Panc1 (cell line): ENCODE results near the gene ULK3. TPM values are rescaled to one million over a fixed set of nuclear protein-coding genes. Genes with fewer than 3 reads are reported as not detected.

ENCODE experiments used
- ATAC-seq: fragments of 200-7000 bp; cut with Tn5 transposase; 2 replicates; pipeline ENCODE4 v1.9.1; 2020; ENCODE audit warnings: mild to moderate bottlenecking, moderate library complexity
- BruUV-seq: library from RNA; stranded (reverse); fragments of 400-500 nt; replicated peaks from 2 replicates; lab custom pipeline; 2021; lab: Mats Ljungman, UMichigan
- CTCF ChIA-PET: fragments of 300-600 bp; sonication (Branson Sonifier 250); formaldehyde crosslinking; loops from one replicate; lab custom pipeline; 2022; ENCODE audit warnings: antibody characterized with exemption; lab: Charles Lee
- POLR2A ChIA-PET: fragments of 300-600 bp; sonication (Branson Sonifier 250); formaldehyde crosslinking; loops from one replicate; lab custom pipeline; 2022; ENCODE audit warnings: antibody characterized with exemption; lab: Charles Lee
- DNase-seq: peaks from one replicate; pipeline ENCODE4 v3.0.0-alpha.2; 2010; ENCODE audit warnings: low read depth, low spot score
- H3K27ac ChIP-seq: 2 replicates; pipeline ENCODE4 v1.5.1; 2011; ENCODE audit warnings: mild to moderate bottlenecking, low read length, inconsistent platforms
- H3K27me3 ChIP-seq: fragments of 200-500 bp; sonication (Bioruptor generic); 2 replicates; pipeline ENCODE4 v1.6.0; 2014; ENCODE audit warnings: low read length, inconsistent platforms; ENCODE audit not compliant: control insufficient read depth, insufficient read depth
- H3K36me3 ChIP-seq: fragments of 200-500 bp; sonication (Bioruptor generic); 2 replicates; pipeline ENCODE4 v1.5.1; 2014; ENCODE audit warnings: inconsistent platforms, mild to moderate bottlenecking, low read length, moderate library complexity; ENCODE audit not compliant: control insufficient read depth, insufficient read depth
- H3K4me1 ChIP-seq: 2 replicates; pipeline ENCODE4 v1.5.1; 2011; ENCODE audit warnings: inconsistent platforms, mild to moderate bottlenecking, low read length, moderate library complexity; ENCODE audit not compliant: control insufficient read depth, insufficient read depth
- H3K4me3 ChIP-seq, 2 experiments: 2 replicates each; pipeline ENCODE4 v1.5.1; 2011 to 2012; ENCODE audit warnings: low read depth in 2 of 2, low read length in 2 of 2, mild to moderate bottlenecking in 2 of 2, inconsistent platforms in 1 of 2, moderate library complexity in 1 of 2
- H3K9me3 ChIP-seq: fragments of 200-500 bp; sonication (Bioruptor generic); 2 replicates; pipeline ENCODE4 v1.5.1; 2014; ENCODE audit warnings: low read depth, mild to moderate bottlenecking, inconsistent platforms, low read length, moderate library complexity; ENCODE audit not compliant: control insufficient read depth, insufficient read depth
- POLR2AphosphoS5 ChIP-seq: IDR thresholded peaks from 2 replicates; pipeline ENCODE4 v1.6.1; 2012; ENCODE audit warnings: mild to moderate bottlenecking, low read depth, low read length, moderate library complexity
- REST ChIP-seq, 2 experiments: IDR thresholded peaks; 2 replicates each; pipeline ENCODE4 v1.6.1; 2011 to 2012; ENCODE audit warnings: low read depth in 2 of 2, control low read depth in 1 of 2, low read length in 1 of 2, mild to moderate bottlenecking in 1 of 2, moderate library complexity in 1 of 2; ENCODE audit not compliant: insufficient read depth in 1 of 2
- SIN3A ChIP-seq: IDR thresholded peaks from 2 replicates; pipeline ENCODE4 v1.6.1; 2012; ENCODE audit warnings: low read depth, mild to moderate bottlenecking, low read length, moderate library complexity, borderline replicate concordance; ENCODE audit not compliant: insufficient read depth
- TCF7L2 ChIP-seq: IDR thresholded peaks from 2 replicates; pipeline ENCODE4 v1.6.1; 2011; ENCODE audit warnings: mild to moderate bottlenecking, low read depth, low read length, inconsistent platforms
- in situ Hi-C: cut with HindIII; loops from 2 replicates; pipeline ENCODE4 v1.10.0; 2016; ENCODE audit warnings: low sequenced_read_pairs, low pct_unique_long_range_greater_than_20kb
- intact Hi-C: fragments of 100-400 bp; cut with micrococcal nuclease; formaldehyde crosslinking; loops from one replicate; pipeline ENCODE4 v1.10.0; 2022; ENCODE audit not compliant: unreplicated experiment
- total RNA-seq: library from RNA; stranded (reverse); gene quantifications from one replicate; pipeline ENCODE4 v1.2.1, GENCODE V29; 2021; ENCODE audit not compliant: unreplicated experiment
- TF ChIP-seq, protein P1 (sequence below): fragments of 450-650 bp; IDR thresholded peaks from 2 replicates; pipeline ENCODE4 v1.5.1; 2017; ENCODE audit warnings: mild to moderate bottlenecking

Gene ULK3
- total RNA-seq, 1 experiment from 2014 or later, result 73.3 TPM

DNA sequence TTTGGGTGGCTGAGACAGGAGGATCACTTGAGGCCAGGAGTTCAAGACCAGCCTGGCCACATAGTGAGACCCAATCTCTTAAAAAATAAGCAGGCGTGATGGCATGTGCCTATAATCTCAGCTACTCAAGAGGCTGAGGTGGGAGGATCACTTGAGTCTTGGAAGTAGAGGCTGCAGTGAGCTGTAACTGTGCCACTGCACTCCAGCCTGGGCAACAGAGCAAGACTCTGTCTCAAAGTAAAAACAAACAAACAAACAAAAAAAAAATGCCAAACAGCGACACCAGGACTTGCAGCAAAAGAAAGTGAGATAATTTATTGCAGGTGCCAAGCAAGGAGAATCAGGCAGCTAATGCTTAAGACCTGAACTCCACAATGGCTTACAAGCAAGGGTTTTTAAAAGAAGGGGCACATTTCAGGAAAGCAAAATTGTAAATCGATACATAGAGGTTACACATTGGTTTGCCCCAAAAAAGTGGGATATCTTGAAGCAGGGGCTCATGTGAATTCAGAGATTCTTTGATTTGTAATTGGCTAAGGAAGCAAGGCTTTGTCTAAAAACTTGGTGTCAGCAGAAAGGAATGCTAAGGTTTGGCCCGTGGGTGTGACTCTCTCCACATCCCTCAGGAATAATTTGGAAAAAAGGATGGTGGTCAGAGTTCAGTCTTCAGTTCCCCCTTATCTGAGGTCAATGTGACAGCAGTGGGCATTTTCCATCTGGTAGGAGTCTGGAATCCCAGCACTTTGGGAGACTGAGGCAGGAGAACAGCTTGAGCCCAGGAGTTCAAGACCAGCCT lies 41.7 kb upstream of the ULK3 start:
- BruUV-seq, result no TSS peak
- in situ Hi-C loops (no loop called here), intact Hi-C loops (no loop called here)
- no peaks in the 10 kb centered on the region for H3K36me3 ChIP-seq
- no peaks in the 10 kb centered on the region for H3K9me3 ChIP-seq
- H3K4me3 ChIP-seq, result no peak overlapping the region
- no peak for DNase-seq
- no peaks in the 10 kb centered on the region for H3K27me3 ChIP-seq
- POLR2A ChIA-PET, result no interaction called here
- no peak overlapping the region for H3K27ac ChIP-seq
- TF ChIP-seq POLR2AphosphoS5, result no peak
- no peak for TF ChIP-seq TCF7L2
- TF ChIP-seq, protein P1, sequence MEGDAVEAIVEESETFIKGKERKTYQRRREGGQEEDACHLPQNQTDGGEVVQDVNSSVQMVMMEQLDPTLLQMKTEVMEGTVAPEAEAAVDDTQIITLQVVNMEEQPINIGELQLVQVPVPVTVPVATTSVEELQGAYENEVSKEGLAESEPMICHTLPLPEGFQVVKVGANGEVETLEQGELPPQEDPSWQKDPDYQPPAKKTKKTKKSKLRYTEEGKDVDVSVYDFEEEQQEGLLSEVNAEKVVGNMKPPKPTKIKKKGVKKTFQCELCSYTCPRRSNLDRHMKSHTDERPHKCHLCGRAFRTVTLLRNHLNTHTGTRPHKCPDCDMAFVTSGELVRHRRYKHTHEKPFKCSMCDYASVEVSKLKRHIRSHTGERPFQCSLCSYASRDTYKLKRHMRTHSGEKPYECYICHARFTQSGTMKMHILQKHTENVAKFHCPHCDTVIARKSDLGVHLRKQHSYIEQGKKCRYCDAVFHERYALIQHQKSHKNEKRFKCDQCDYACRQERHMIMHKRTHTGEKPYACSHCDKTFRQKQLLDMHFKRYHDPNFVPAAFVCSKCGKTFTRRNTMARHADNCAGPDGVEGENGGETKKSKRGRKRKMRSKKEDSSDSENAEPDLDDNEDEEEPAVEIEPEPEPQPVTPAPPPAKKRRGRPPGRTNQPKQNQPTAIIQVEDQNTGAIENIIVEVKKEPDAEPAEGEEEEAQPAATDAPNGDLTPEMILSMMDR, result no peak
- no peak for TF ChIP-seq REST (IDR thresholded peaks at IDR 0.05; ENCODE audit: insufficient read depth in 1 of 2, low read depth in 2 of 2, low read length in 1 of 2)
- TF ChIP-seq SIN3A, result no peak
- ATAC-seq, result no peak
- CTCF ChIA-PET, result no interaction called here
- H3K4me1 ChIP-seq, result peaks cover 5% of the 10 kb centered on the region

- DNase-seq, result no peak
- H3K9me3 ChIP-seq, result no peaks in the 10 kb centered on the region
- no peak overlapping the region for H3K4me3 ChIP-seq
- BruUV-seq, result no TSS peak
- POLR2A ChIA-PET, result no interaction called here
- TF ChIP-seq, protein P1, result no peak
- TF ChIP-seq POLR2AphosphoS5, result no peak
- no peak for TF ChIP-seq SIN3A
- no peak for TF ChIP-seq REST (IDR thresholded peaks at IDR 0.05; ENCODE audit: insufficient read depth in 1 of 2, low read depth in 2 of 2, low read length in 1 of 2)
- TF ChIP-seq TCF7L2, result no peak
- CTCF ChIA-PET, result no interaction called here
- no peaks in the 10 kb centered on the region for H3K36me3 ChIP-seq
- in situ Hi-C loops, result no loop called here
- no peak overlapping the region for H3K27ac ChIP-seq
- H3K27me3 ChIP-seq, result no peaks in the 10 kb centered on the region
- intact Hi-C loops, result no loop called here
- H3K4me1 ChIP-seq, result no peaks in the 10 kb centered on the region
- ATAC-seq, result no peak
Measured at GRCh38 chr15:74882528-74882927, 39.6 kb upstream of the ULK3 start.
